ENCODE measurements around the gene MAGED1.

Gene MAGED1, protein sequence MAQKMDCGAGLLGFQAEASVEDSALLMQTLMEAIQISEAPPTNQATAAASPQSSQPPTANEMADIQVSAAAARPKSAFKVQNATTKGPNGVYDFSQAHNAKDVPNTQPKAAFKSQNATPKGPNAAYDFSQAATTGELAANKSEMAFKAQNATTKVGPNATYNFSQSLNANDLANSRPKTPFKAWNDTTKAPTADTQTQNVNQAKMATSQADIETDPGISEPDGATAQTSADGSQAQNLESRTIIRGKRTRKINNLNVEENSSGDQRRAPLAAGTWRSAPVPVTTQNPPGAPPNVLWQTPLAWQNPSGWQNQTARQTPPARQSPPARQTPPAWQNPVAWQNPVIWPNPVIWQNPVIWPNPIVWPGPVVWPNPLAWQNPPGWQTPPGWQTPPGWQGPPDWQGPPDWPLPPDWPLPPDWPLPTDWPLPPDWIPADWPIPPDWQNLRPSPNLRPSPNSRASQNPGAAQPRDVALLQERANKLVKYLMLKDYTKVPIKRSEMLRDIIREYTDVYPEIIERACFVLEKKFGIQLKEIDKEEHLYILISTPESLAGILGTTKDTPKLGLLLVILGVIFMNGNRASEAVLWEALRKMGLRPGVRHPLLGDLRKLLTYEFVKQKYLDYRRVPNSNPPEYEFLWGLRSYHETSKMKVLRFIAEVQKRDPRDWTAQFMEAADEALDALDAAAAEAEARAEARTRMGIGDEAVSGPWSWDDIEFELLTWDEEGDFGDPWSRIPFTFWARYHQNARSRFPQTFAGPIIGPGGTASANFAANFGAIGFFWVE

GRCh38 chrX:51892921-51893745 is at the start of gene MAGED1:
MAGED1 (plus strand) TSS chrX:51893623; CDS start chrX:51894305, 682 bp downstream.
- DNase-seq, result peak; percentile 96

DNA sequence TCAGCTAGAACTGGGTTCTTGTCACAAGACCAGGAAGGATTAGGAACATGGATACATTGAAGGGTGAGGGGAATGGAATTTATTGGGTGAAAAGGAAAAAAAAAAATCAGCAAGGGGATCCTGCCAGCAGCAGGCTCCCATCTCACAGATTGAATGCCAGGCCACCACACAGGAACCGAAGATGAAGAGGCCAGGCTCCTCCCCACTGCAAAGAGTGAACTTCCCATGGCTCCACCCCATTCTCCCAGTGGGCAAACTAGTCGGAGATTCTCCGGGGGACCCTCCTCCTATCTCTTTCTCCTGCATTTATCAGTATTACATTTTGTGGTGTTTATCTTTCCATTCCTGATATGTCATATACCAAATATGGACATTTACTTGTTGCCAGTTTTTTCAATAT is 46.0 kb upstream of the MAGED1 start:
- DNase-seq, result no peak

GRCh38 chrX:51851507-51852085 is 41.8 kb upstream of the MAGED1 start:
- DNase-seq, result no peak

- DNase-seq, result no peak
Observed at GRCh38 chrX:51852096-51852495, 41.3 kb upstream of the MAGED1 start.

GRCh38 chrX:51852621-51853020 is 40.8 kb upstream of the MAGED1 start:
- no peak for DNase-seq

GRCh38 chrX:51853251-51853650 is 40.2 kb upstream of the MAGED1 start:
- no peak for DNase-seq

DNA sequence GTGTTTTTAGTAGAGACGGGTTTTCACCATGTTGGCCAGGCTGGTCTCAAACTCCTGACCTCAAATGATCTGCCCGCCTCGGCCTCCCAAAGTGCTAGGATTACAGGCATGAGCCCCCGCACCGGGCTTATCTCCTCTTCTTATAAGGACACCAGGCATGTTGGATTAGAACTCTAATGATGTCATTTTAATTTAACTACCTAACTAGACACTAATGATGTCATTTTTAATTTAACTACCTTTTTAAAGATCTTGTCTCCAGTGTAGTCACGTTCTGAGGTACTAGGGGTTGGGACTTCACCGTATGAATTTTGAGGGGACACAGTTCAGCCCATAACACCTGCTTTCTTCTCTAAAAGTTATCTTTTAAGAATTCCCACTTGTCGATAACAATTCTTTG is 37.7 kb upstream of the MAGED1 start:
- DNase-seq, result no peak

GRCh38 chrX:51857159-51857733 is 36.2 kb upstream of the MAGED1 start:
- no peak for DNase-seq

DNA sequence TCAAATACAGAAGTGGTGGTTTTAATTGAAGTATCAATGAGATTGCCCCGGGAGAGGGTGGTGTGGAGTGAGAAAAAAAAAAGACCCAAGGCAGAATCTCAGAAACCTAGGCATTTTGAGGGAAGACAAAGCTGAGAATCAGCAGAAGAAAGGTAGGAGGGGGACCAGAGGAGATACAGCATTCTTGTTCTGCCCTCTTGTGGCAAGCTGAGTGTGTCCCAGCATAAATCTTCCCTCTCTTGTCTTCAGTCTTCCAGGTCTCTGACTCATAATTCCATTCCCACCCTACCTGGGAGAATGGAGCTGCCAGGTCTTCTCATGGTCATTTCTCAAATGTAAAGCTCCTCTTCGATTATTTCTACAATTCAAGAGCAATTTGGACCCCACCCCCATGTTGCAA is 32.7 kb upstream of the MAGED1 start:
- DNase-seq, result peak; percentile 34

DNA sequence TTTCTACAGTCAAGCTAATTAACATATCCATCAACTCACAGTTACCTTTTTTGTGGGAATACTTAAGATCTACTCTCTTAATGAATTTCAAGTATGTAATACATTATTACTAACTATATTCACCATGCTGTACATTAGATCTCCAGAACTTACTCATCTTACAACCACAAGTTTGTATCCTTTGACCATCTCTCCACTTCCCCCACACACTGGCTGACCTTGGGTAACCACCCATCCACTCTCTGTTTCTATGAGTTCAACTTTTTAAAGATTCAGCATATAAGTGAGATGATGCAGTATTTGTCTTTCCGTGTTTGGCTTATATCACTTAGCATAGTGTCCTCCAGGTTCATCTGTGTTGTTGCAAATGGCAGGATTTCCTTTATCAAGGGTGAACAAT is 30.5 kb upstream of the MAGED1 start:
- no peak for DNase-seq

GRCh38 chrX:51866210-51866609 is 27.2 kb upstream of the MAGED1 start:
- DNase-seq, result no peak

- no peak for DNase-seq
Observed at GRCh38 chrX:51867626-51868025, 25.8 kb upstream of the MAGED1 start.

- DNase-seq, result no peak
Observed at GRCh38 chrX:51870354-51870753, 23.1 kb upstream of the MAGED1 start.

DNA sequence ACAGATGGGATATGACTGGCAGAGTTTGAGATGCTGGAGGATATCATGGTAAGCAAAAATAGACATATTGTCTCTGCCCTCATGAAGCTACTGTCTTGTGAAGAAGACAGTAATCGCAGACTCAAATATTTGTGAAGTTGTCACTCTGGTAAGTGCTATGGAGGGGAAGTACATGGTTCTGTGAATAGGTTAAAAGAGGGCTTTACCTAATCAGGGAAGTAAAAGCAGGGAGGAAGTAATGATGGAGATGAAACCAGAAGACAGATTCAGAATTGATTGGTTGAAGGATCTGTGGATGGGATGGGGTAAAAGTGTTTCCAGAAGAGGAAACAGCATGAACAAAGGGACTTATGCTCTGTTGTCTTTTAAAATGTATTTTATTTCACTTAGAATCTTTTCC is 19.3 kb upstream of the MAGED1 start:
- DNase-seq, result no peak

- no peak for DNase-seq
Observed at GRCh38 chrX:51876441-51876840, 17.0 kb upstream of the MAGED1 start.

- no peak for DNase-seq
Observed at GRCh38 chrX:51878056-51878455, 15.4 kb upstream of the MAGED1 start.

DNA sequence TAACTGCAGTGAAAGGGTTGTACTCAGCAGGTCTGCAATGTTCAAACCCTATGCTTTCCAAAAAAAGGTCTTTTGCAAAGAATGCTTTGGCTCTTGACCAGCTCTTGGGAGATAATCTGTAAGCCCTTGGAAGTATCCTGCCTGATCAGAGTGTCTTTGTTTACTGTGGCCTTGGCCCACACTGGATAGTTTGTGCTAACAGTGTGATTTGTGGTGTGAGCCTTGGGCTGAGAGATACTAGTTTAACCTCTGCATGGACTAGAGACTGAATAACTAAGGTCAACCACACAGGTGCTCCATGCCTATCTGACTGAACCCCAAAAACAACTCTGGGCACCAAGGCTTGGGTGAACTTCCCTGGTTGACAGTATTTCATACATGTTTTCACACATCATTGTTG is 3.6 kb upstream of the MAGED1 start:
- DNase-seq, result no peak

GRCh38 chrX:51891245-51891644 is 2.2 kb upstream of the MAGED1 start:
- DNase-seq, result no peak

GRCh38 chrX:51891821-51892551 is 1.4 kb upstream of the MAGED1 start:
- peak; percentile 32 for DNase-seq

DNA sequence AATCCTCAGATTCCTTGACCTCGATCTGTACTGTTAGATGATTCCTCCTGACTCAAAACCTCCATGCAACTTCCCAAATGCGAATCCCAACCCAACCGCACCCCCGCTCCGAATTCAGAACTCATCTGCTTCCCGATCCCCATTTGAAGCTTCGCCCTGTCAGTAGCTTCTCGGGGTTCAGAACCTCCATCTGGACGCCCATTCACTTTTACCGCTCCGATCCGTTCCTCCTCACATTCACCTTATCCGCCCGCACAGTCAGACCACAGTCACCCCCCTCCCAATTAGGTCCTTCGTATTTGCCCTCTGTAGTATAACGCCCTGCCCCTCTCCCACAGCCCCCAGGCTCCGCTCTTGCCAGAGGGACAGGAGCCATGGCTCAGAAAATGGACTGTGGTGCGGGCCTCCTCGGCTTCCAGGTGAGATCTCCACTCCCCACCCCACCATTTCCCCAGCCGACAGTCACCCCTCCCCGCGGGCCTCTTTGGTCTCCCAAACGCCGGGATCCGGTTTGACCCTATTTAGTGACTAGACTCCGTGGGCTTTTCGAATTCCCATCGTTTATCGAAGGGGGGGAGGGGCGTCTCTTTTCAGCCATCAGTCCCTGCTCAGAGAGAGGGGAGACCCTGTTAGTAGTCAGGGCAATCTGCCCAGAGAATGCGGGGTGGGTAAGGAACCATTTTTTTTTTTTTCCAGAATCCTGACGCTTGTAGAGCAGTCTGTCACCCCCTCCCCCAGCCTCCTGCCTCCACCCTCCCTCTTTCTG is 691 bp downstream of the MAGED1 start:
- DNase-seq, result peak; percentile 69

DNA sequence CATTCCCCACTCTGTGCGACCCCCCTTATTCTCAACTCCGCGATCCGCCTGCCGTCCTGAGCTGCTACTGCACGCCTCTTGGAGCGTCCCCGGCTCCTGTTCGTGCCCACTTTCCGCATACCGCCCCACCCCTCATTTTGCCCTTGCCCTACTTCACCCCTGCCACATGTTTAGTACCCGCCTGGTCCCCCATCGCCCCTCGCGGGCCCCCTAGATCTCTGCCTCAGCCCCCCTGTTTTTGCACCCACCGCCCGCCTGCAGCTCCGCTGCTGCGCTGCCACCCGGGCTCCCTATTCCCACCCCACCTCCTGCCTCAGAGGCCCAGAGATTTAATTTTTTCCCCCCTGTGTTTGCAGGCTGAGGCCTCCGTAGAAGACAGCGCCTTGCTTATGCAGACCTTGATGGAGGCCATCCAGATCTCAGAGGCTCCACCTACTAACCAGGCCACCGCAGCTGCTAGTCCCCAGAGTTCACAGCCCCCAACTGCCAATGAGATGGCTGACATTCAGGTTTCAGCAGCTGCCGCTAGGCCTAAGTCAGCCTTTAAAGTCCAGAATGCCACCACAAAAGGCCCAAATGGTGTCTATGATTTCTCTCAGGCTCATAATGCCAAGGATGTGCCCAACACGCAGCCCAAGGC is 1.4 kb downstream of the MAGED1 start:
- DNase-seq, result peak; percentile 30
